CD8-positive, alpha-beta memory T cell (primary cell): ENCODE results near the gene MESP1. TPM values are rescaled to one million over a fixed set of nuclear protein-coding genes. Genes with fewer than 3 reads are reported as not detected.
"Not testable (repeated sequence)": the region's sequence is repeated elsewhere in the genome, so short reads cannot be mapped to it uniquely, and the experiment has no call there.

ENCODE experiments used
- CTCF ChIA-PET: fragments of 350-600 bp; sonication (Branson Sonifier 250); formaldehyde crosslinking; loops from one replicate; lab custom pipeline; 2021; ENCODE audit warnings: antibody characterized with exemption; lab: Charles Lee
- POLR2A ChIA-PET: fragments of 350-600 bp; sonication (Branson Sonifier 250); formaldehyde crosslinking; loops from one replicate; lab custom pipeline; 2021; ENCODE audit warnings: antibody characterized with exemption; lab: Charles Lee
- DNase-seq, 5 donors: peaks; one replicate each; pipeline versions ENCODE4 v3.0.0 to v3.0.0-alpha.2; 2020 to 2022; ENCODE audit warnings: mixed read lengths in 1 of 5
- H3K27ac ChIP-seq: one replicate; pipeline ENCODE4 v1.7.0; 2013; ENCODE audit warnings: low read depth, mild to moderate bottlenecking, low read length, moderate library complexity
- H3K27me3 ChIP-seq: 2 replicates; pipeline ENCODE4 v1.7.0; 2013; ENCODE audit warnings: low read length, mild to moderate bottlenecking; ENCODE audit not compliant: insufficient read depth, poor library complexity, severe bottlenecking
- H3K36me3 ChIP-seq: 2 replicates; pipeline ENCODE4 v1.7.0; 2013; ENCODE audit warnings: mild to moderate bottlenecking, low read length, moderate library complexity; ENCODE audit not compliant: insufficient read depth
- H3K4me1 ChIP-seq: 2 replicates; pipeline ENCODE4 v1.7.0; 2013; ENCODE audit warnings: mild to moderate bottlenecking, low read length, moderate library complexity; ENCODE audit not compliant: insufficient read depth
- H3K4me3 ChIP-seq: 2 replicates; pipeline ENCODE4 v1.7.0; 2013; ENCODE audit warnings: mild to moderate bottlenecking, low read length
- H3K9me3 ChIP-seq: 2 replicates; pipeline ENCODE4 v1.7.0; 2013; ENCODE audit warnings: mild to moderate bottlenecking, low read length
- H3K27ac Mint-ChIP-seq, 8 donors: one replicate each; pipeline ENCODE4 v1.8.0; 2020 to 2021; ENCODE audit warnings: mixed read lengths in 8 of 8, mild to moderate bottlenecking in 6 of 8, inconsistent platforms in 3 of 8, moderate library complexity in 3 of 8
- H3K27me3 Mint-ChIP-seq, 2 donors: one replicate each; pipeline ENCODE4 v1.8.0; 2020 to 2021; ENCODE audit warnings: mixed read lengths in 2 of 2, mild to moderate bottlenecking in 1 of 2, moderate library complexity in 1 of 2
- H3K36me3 Mint-ChIP-seq, 3 donors: one replicate each; pipeline ENCODE4 v1.8.0; 2020 to 2021; ENCODE audit warnings: mixed read lengths in 3 of 3, inconsistent platforms in 1 of 3, mild to moderate bottlenecking in 1 of 3
- H3K4me1 Mint-ChIP-seq, 3 donors: one replicate each; pipeline ENCODE4 v1.8.0; 2020 to 2021; ENCODE audit warnings: mixed read lengths in 3 of 3, inconsistent platforms in 1 of 3, mild to moderate bottlenecking in 1 of 3
- H3K4me3 Mint-ChIP-seq, 7 donors: one replicate each; pipeline ENCODE4 v1.8.0; 2020 to 2021; ENCODE audit warnings: mixed read lengths in 7 of 7, mild to moderate bottlenecking in 6 of 7, moderate library complexity in 4 of 7, inconsistent platforms in 2 of 7
- H3K9me3 Mint-ChIP-seq, 5 donors: one replicate each; pipeline ENCODE4 v1.8.0; 2020 to 2022; ENCODE audit warnings: mixed read lengths in 5 of 5, mild to moderate bottlenecking in 3 of 5, moderate library complexity in 2 of 5, inconsistent platforms in 1 of 5
- polyA plus RNA-seq: library from polyadenylated mRNA; unstranded; fragments of 300-500 nt; fragmentation: Illumina TruSeq; gene quantifications from one replicate; pipeline ENCODE4 v1.2.3, GENCODE V29; 2021
- total RNA-seq, 2 experiments: library from RNA; stranded (reverse); gene quantifications; one replicate each; pipeline ENCODE4 v1.2.3, GENCODE V29; 2021

MESP1 gene
- total and polyA plus RNA-seq, 3 experiments from 2014 or later = 0.60 to 5.6 (median 5.3) TPM

- no peak overlapping the region for H3K4me3 Mint-ChIP-seq
- Histone ChIP-seq H3K4me1 (no peaks in the 10 kb centered on the region), H3K27me3 (peaks cover 8% of the 10 kb centered on the region), H3K27ac (peak overlapping the region; percentile 33), H3K36me3 (no peaks in the 10 kb centered on the region), H3K9me3 (no peaks in the 10 kb centered on the region), H3K4me3 (no peak overlapping the region)
- H3K4me1 Mint-ChIP-seq = no peaks in the 10 kb centered on the region
- CTCF ChIA-PET = no interaction called here
- no peak overlapping the region for H3K27ac Mint-ChIP-seq
- H3K9me3 Mint-ChIP-seq = peaks cover 0 to 11% (median 5%) of the 10 kb centered on the region in 5 donors
- no peaks in the 10 kb centered on the region for H3K36me3 Mint-ChIP-seq
- peaks cover 18 to 32% of the 10 kb centered on the region in 2 donors for H3K27me3 Mint-ChIP-seq
- DNase-seq = no peak
- POLR2A ChIA-PET = no interaction called here
These were observed 33.0 kb upstream of the MESP1 start for GRCh38 chr15:89783861-89784685.

GRCh38 chr15:89783111-89783860 is 32.2 kb upstream of the MESP1 start:
- Histone ChIP-seq H3K27me3 (peaks cover 8% of the 10 kb centered on the region), H3K9me3 (no peaks in the 10 kb centered on the region), H3K36me3 (no peaks in the 10 kb centered on the region), H3K4me3 (no peak overlapping the region), H3K4me1 (no peaks in the 10 kb centered on the region), H3K27ac (peak overlapping the region; percentile 33)
- Mint-ChIP-seq H3K9me3 (peaks cover 0 to 11% (median 4%) of the 10 kb centered on the region in 5 donors), H3K4me3 (no peak overlapping the region), H3K4me1 (no peaks in the 10 kb centered on the region), H3K36me3 (no peaks in the 10 kb centered on the region), H3K27me3 (peaks cover 18 to 37% of the 10 kb centered on the region in 2 donors), H3K27ac (peak overlapping the region in 1 of 8 donors; percentile 63)
- no peak for DNase-seq
- POLR2A ChIA-PET = no interaction called here
- CTCF ChIA-PET = no interaction called here

- H3K36me3 ChIP-seq, DNase-seq, H3K36me3 Mint-ChIP-seq, H3K9me3 ChIP-seq, H3K4me3 Mint-ChIP-seq, H3K4me1 ChIP-seq, H3K4me3 ChIP-seq, H3K27ac Mint-ChIP-seq, H3K9me3 Mint-ChIP-seq, H3K4me1 Mint-ChIP-seq, H3K27me3 ChIP-seq, POLR2A ChIA-PET, CTCF ChIA-PET: not testable (repeated sequence)
- H3K27me3 Mint-ChIP-seq = peaks cover 19 to 37% of the 10 kb centered on the region in 2 donors
- peak overlapping the region; percentile 33 for H3K27ac ChIP-seq
These were observed 31.5 kb upstream of the MESP1 start for GRCh38 chr15:89782619-89782950.

GRCh38 chr15:89781891-89782618 is 31.0 kb upstream of the MESP1 start:
- ChIA-PET CTCF (no interaction called here), POLR2A (no interaction called here)
- no peaks in the 10 kb centered on the region for H3K36me3 ChIP-seq
- Mint-ChIP-seq H3K4me3 (no peak overlapping the region), H3K9me3 (no peaks in the 10 kb centered on the region), H3K27ac (no peak overlapping the region), H3K36me3 (no peaks in the 10 kb centered on the region), H3K4me1 (peaks cover 0 to 3% (median 0%) of the 10 kb centered on the region in 3 donors), H3K27me3 (peaks cover 20 to 43% of the 10 kb centered on the region in 2 donors)
- no peak overlapping the region for H3K4me3 ChIP-seq
- H3K4me1 ChIP-seq = no peaks in the 10 kb centered on the region
- H3K27ac ChIP-seq = peak overlapping the region; percentile 43
- H3K9me3 ChIP-seq = no peaks in the 10 kb centered on the region
- H3K27me3 ChIP-seq = peaks cover 13% of the 10 kb centered on the region
- DNase-seq = no peak

- no peaks in the 10 kb centered on the region for H3K36me3 Mint-ChIP-seq
These were observed 30.0 kb upstream of the MESP1 start for GRCh38 chr15:89781055-89781454.

GRCh38 chr15:89780601-89781000 is 29.6 kb upstream of the MESP1 start:
- peak overlapping the region in 1 of 8 donors; percentile 43 for H3K27ac Mint-ChIP-seq
- POLR2A ChIA-PET = no interaction called here
- H3K4me1 ChIP-seq = no peaks in the 10 kb centered on the region

More at GRCh38 chr15:89781055-89781454, 30.0 kb upstream of the MESP1 start:
- ChIA-PET POLR2A (no interaction called here), CTCF (no interaction called here)
- peaks cover 21 to 43% of the 10 kb centered on the region in 2 donors for H3K27me3 Mint-ChIP-seq
- no peak overlapping the region for H3K4me3 Mint-ChIP-seq
- Histone ChIP-seq H3K27me3 (peaks cover 16% of the 10 kb centered on the region), H3K4me3 (no peak overlapping the region), H3K27ac (no peak overlapping the region), H3K9me3 (no peaks in the 10 kb centered on the region), H3K4me1 (no peaks in the 10 kb centered on the region), H3K36me3 (no peaks in the 10 kb centered on the region)
- no peak overlapping the region for H3K27ac Mint-ChIP-seq
- peaks cover 0 to 4% (median 0%) of the 10 kb centered on the region in 3 donors for H3K4me1 Mint-ChIP-seq
- H3K9me3 Mint-ChIP-seq = no peaks in the 10 kb centered on the region
- no peak for DNase-seq

GRCh38 chr15:89778861-89779260 is 27.8 kb upstream of the MESP1 start:
- Histone ChIP-seq H3K4me1 (no peaks in the 10 kb centered on the region), H3K27ac (no peak overlapping the region), H3K4me3 (no peak overlapping the region), H3K36me3 (no peaks in the 10 kb centered on the region), H3K27me3 (peaks cover 16% of the 10 kb centered on the region), H3K9me3 (no peaks in the 10 kb centered on the region)
- ChIA-PET CTCF (no interaction called here), POLR2A (no interaction called here)
- H3K4me3 Mint-ChIP-seq = no peak overlapping the region
- H3K27me3 Mint-ChIP-seq = peaks cover 21 to 43% of the 10 kb centered on the region in 2 donors
- H3K9me3 Mint-ChIP-seq = no peaks in the 10 kb centered on the region
- H3K27ac Mint-ChIP-seq = no peak overlapping the region
- DNase-seq = no peak
- H3K36me3 Mint-ChIP-seq = no peaks in the 10 kb centered on the region
- H3K4me1 Mint-ChIP-seq = peaks cover 0 to 4% (median 0%) of the 10 kb centered on the region in 3 donors

More at GRCh38 chr15:89780601-89781000, 29.6 kb upstream of the MESP1 start:
- Mint-ChIP-seq H3K4me3 (no peak overlapping the region), H3K36me3 (no peaks in the 10 kb centered on the region), H3K4me1 (peaks cover 0 to 4% (median 0%) of the 10 kb centered on the region in 3 donors), H3K9me3 (no peaks in the 10 kb centered on the region), H3K27me3 (peaks cover 21 to 40% of the 10 kb centered on the region in 2 donors)
- Histone ChIP-seq H3K27ac (no peak overlapping the region), H3K36me3 (no peaks in the 10 kb centered on the region), H3K27me3 (peaks cover 16% of the 10 kb centered on the region), H3K9me3 (no peaks in the 10 kb centered on the region), H3K4me3 (no peak overlapping the region)
- CTCF ChIA-PET = no interaction called here
- no peak for DNase-seq
